Measurements from ENCODE around the gene CENPT.

CENPT gene

GRCh38 chr16:67881621-67882161, 34.2 kb upstream of the CENPT start:
- H3K27me3 ChIP-seq (ENCODE audit: insufficient read depth, low read length, poor library complexity) = no peaks in the 10 kb centered on the region
- TF ChIP-seq EZH2 (IDR thresholded peaks at IDR 0.05; ENCODE audit: borderline replicate concordance, low read depth, low read length, severe bottlenecking) = no peak
- TF ChIP-seq, protein P1, sequence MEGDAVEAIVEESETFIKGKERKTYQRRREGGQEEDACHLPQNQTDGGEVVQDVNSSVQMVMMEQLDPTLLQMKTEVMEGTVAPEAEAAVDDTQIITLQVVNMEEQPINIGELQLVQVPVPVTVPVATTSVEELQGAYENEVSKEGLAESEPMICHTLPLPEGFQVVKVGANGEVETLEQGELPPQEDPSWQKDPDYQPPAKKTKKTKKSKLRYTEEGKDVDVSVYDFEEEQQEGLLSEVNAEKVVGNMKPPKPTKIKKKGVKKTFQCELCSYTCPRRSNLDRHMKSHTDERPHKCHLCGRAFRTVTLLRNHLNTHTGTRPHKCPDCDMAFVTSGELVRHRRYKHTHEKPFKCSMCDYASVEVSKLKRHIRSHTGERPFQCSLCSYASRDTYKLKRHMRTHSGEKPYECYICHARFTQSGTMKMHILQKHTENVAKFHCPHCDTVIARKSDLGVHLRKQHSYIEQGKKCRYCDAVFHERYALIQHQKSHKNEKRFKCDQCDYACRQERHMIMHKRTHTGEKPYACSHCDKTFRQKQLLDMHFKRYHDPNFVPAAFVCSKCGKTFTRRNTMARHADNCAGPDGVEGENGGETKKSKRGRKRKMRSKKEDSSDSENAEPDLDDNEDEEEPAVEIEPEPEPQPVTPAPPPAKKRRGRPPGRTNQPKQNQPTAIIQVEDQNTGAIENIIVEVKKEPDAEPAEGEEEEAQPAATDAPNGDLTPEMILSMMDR (IDR thresholded peaks at IDR 0.05; ENCODE audit: borderline replicate concordance, extremely low read depth, low read length, poor library complexity, severe bottlenecking) = no peak
- no peak overlapping the region for H3K4me2 ChIP-seq (ENCODE audit: insufficient read depth, low read length)
- no peak for DNase-seq
- H3K4me1 ChIP-seq (ENCODE audit: insufficient read depth, low read length) = no peaks in the 10 kb centered on the region
- H3K9me3 ChIP-seq (ENCODE audit: insufficient read depth, low read length, severe bottlenecking) = no peaks in the 10 kb centered on the region
- no peak for ATAC-seq (ENCODE audit: insufficient read depth, low read depth)
- no peak overlapping the region for H3K9ac ChIP-seq (ENCODE audit: low read depth, low read length)
- H3K27ac ChIP-seq (ENCODE audit: low read length) = no peak overlapping the region
- H3K36me3 ChIP-seq (ENCODE audit: insufficient read depth, low read length) = peaks cover 97% of the 10 kb centered on the region
- H4K20me1 ChIP-seq (ENCODE audit: insufficient read depth, low read length) = peaks cover 42% of the 10 kb centered on the region
- H2AFZ ChIP-seq (ENCODE audit: low read depth, low read length) = no peak overlapping the region
- no peak overlapping the region for H3K4me3 ChIP-seq (ENCODE audit: low read depth in 1 of 2, low read length in 2 of 2)
- peaks cover 7% of the 10 kb centered on the region for H3K79me2 ChIP-seq (ENCODE audit: insufficient read depth, low read length)

DNA sequence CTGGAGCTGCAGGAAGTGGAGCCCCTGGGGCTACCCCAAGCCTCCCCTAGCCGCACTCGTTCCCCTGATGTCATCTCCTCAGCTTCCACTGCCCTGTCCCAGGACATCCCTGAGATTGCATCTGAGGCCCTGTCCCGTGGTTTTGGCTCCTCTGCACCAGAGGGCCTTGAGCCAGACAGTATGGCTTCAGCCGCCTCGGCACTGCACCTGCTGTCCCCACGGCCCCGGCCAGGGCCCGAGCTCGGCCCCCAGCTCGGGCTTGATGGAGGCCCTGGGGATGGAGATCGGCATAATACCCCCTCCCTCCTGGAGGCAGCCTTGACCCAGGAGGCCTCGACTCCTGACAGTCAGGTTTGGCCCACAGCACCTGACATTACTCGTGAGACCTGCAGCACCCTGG, 33.1 kb upstream of the CENPT start:
- H3K4me2 ChIP-seq (ENCODE audit: insufficient read depth, low read length) = no peak overlapping the region
- H3K27me3 ChIP-seq (ENCODE audit: insufficient read depth, low read length, poor library complexity) = no peaks in the 10 kb centered on the region
- H4K20me1 ChIP-seq (ENCODE audit: insufficient read depth, low read length) = peaks cover 53% of the 10 kb centered on the region
- H3K79me2 ChIP-seq (ENCODE audit: insufficient read depth, low read length) = peaks cover 18% of the 10 kb centered on the region
- H3K9ac ChIP-seq (ENCODE audit: low read depth, low read length) = no peak overlapping the region
- H3K27ac ChIP-seq (ENCODE audit: low read length) = no peak overlapping the region
- no peak overlapping the region for H2AFZ ChIP-seq (ENCODE audit: low read depth, low read length)
- peaks cover 5% of the 10 kb centered on the region for H3K4me1 ChIP-seq (ENCODE audit: insufficient read depth, low read length)
- peaks cover 100% of the 10 kb centered on the region for H3K36me3 ChIP-seq (ENCODE audit: insufficient read depth, low read length)
- TF ChIP-seq EZH2 (IDR thresholded peaks at IDR 0.05; ENCODE audit: borderline replicate concordance, low read depth, low read length, severe bottlenecking) = no peak
- TF ChIP-seq, protein P1 (IDR thresholded peaks at IDR 0.05; ENCODE audit: borderline replicate concordance, extremely low read depth, low read length, poor library complexity, severe bottlenecking) = no peak
- H3K9me3 ChIP-seq (ENCODE audit: insufficient read depth, low read length, severe bottlenecking) = no peaks in the 10 kb centered on the region
- H3K4me3 ChIP-seq (ENCODE audit: low read depth in 1 of 2, low read length in 2 of 2) = no peak overlapping the region
- no peak for ATAC-seq (ENCODE audit: insufficient read depth, low read depth)
- no peak for DNase-seq

GRCh38 chr16:67879936-67880335, 32.4 kb upstream of the CENPT start:
- ATAC-seq (ENCODE audit: insufficient read depth, low read depth) (no peak), DNase-seq (no peak)
- H3K4me1 ChIP-seq (ENCODE audit: insufficient read depth, low read length) = peaks cover 11% of the 10 kb centered on the region
- no peak overlapping the region for H3K4me3 ChIP-seq (ENCODE audit: low read depth in 1 of 2, low read length in 2 of 2)
- H3K36me3 ChIP-seq (ENCODE audit: insufficient read depth, low read length) = peaks cover 100% of the 10 kb centered on the region
- no peak overlapping the region for H2AFZ ChIP-seq (ENCODE audit: low read depth, low read length)
- H3K79me2 ChIP-seq (ENCODE audit: insufficient read depth, low read length) = peaks cover 24% of the 10 kb centered on the region
- no peak overlapping the region for H3K4me2 ChIP-seq (ENCODE audit: insufficient read depth, low read length)
- no peak overlapping the region for H3K27ac ChIP-seq (ENCODE audit: low read length)
- peaks cover 60% of the 10 kb centered on the region for H4K20me1 ChIP-seq (ENCODE audit: insufficient read depth, low read length)
- H3K27me3 ChIP-seq (ENCODE audit: insufficient read depth, low read length, poor library complexity) = no peaks in the 10 kb centered on the region
- TF ChIP-seq EZH2 (IDR thresholded peaks at IDR 0.05; ENCODE audit: borderline replicate concordance, low read depth, low read length, severe bottlenecking) = no peak
- TF ChIP-seq, protein P1 (IDR thresholded peaks at IDR 0.05; ENCODE audit: borderline replicate concordance, extremely low read depth, low read length, poor library complexity, severe bottlenecking) = no peak
- no peak overlapping the region for H3K9ac ChIP-seq (ENCODE audit: low read depth, low read length)
- H3K9me3 ChIP-seq (ENCODE audit: insufficient read depth, low read length, severe bottlenecking) = no peaks in the 10 kb centered on the region
